Measurements from ENCODE around the gene PCCA. TPM values are rescaled to one million over a fixed set of nuclear protein-coding genes. Genes with fewer than 3 reads are reported as not detected.
A peak's percentile ranks its signal among the peaks of the same experiment; 100 is the strongest.
"Not testable (repeated sequence)": the region's sequence is repeated elsewhere in the genome, so short reads cannot be mapped to it uniquely, and the experiment has no call there.

PCCA gene
- total and polyA plus RNA-seq, 4 experiments from 2014 or later: 4.4 to 9.7 (median 7.4) TPM

GRCh38 chr13:100088273-100088643 is 635 bp upstream of the PCCA start:
- Histone ChIP-seq H3K9me3 (ENCODE audit: control insufficient read depth in 1 of 2, low read length in 2 of 2) (no peaks in the 10 kb centered on the region), H3K36me3 (ENCODE audit: insufficient read depth, low read length) (no peaks in the 10 kb centered on the region), H3K27ac (ENCODE audit: low read depth, low read length) (no peak overlapping the region), H3K27me3 (ENCODE audit: insufficient read depth, low read length) (no peaks in the 10 kb centered on the region), H3K4me3 (ENCODE audit: low read length in 2 of 2) (peak overlapping the region; percentile 66 to 81), H3K4me1 (ENCODE audit: insufficient read depth, low read length) (peaks cover 28% of the 10 kb centered on the region)
- peak overlapping the region; percentile 80 to 99 (median 98) for H3K4me3 Mint-ChIP-seq
- H3K27me3 Mint-ChIP-seq: no peaks in the 10 kb centered on the region
- DNase-seq: no peak
- no peaks in the 10 kb centered on the region for H3K9me3 Mint-ChIP-seq
- POLR2A ChIA-PET (ENCODE audit: partially characterized antibody): interaction anchor here (1.1 to 1.2 kb wide), 2 partner anchors 114 to 432 kb away, joined by 3 to 4 read pairs; no protein-coding TSS in a partner anchor
- peak overlapping the region in 3 of 7 donors; percentile 18 to 86 (median 58) for H3K27ac Mint-ChIP-seq
- peaks cover 15 to 28% (median 16%) of the 10 kb centered on the region in 4 donors for H3K4me1 Mint-ChIP-seq
- intact Hi-C loops (cut with micrococcal nuclease): loop anchor here (2.0 kb wide), 1 partner anchor 431 kb away; no protein-coding TSS in a partner anchor
- H3K36me3 Mint-ChIP-seq: peaks cover 3 to 4% of the 10 kb centered on the region in 2 donors
- CTCF ChIA-PET (ENCODE audit: partially characterized antibody): interaction anchor here (1.0 to 2.0 kb wide), 2 partner anchors 147 to 427 kb away, joined by 3 to 6 read pairs; no protein-coding TSS in a partner anchor

GRCh38 chr13:100089465-100090032 is 656 bp downstream of the PCCA start:
- intact Hi-C loops (cut with micrococcal nuclease): loop anchor here (2.0 kb wide), 1 partner anchor 433 kb away; no protein-coding TSS in a partner anchor
- H3K9me3 Mint-ChIP-seq: no peaks in the 10 kb centered on the region
- peak overlapping the region; percentile 90 to 99 (median 98) for H3K4me3 Mint-ChIP-seq
- H3K27me3 ChIP-seq (ENCODE audit: insufficient read depth, low read length): no peaks in the 10 kb centered on the region
- H3K9me3 ChIP-seq (ENCODE audit: control insufficient read depth in 1 of 2, low read length in 2 of 2): no peaks in the 10 kb centered on the region
- H3K27me3 Mint-ChIP-seq: no peaks in the 10 kb centered on the region
- POLR2A ChIA-PET (ENCODE audit: partially characterized antibody): interaction anchor here (1.0 to 1.1 kb wide), 2 partner anchors 113 to 433 kb away, joined by 3 to 4 read pairs; no protein-coding TSS in a partner anchor
- H3K4me1 ChIP-seq (ENCODE audit: insufficient read depth, low read length): peaks cover 28% of the 10 kb centered on the region
- H3K27ac ChIP-seq (ENCODE audit: low read depth, low read length): peak overlapping the region; percentile 44
- H3K36me3 Mint-ChIP-seq: peaks cover 4 to 5% of the 10 kb centered on the region in 2 donors
- CTCF ChIA-PET (ENCODE audit: partially characterized antibody): interaction anchor here (0.5 to 2.0 kb wide), 3 partner anchors 145 to 425 kb away, joined by 3 to 6 read pairs (median 3); no protein-coding TSS in a partner anchor
- H3K4me3 ChIP-seq (ENCODE audit: low read length in 2 of 2): peak overlapping the region; percentile 66 to 81
- peak overlapping the region; percentile 28 to 96 (median 82) for H3K27ac Mint-ChIP-seq
- peak in 4 of 5 donors; percentile 28 to 40 (median 33) for DNase-seq
- H3K36me3 ChIP-seq (ENCODE audit: insufficient read depth, low read length): no peaks in the 10 kb centered on the region
- H3K4me1 Mint-ChIP-seq: peaks cover 14 to 28% (median 16%) of the 10 kb centered on the region in 4 donors

- intact Hi-C loops (cut with micrococcal nuclease): no loop called here
- Histone ChIP-seq H3K4me3 (ENCODE audit: low read length in 2 of 2) (no peak overlapping the region), H3K27ac (ENCODE audit: low read depth, low read length) (no peak overlapping the region), H3K27me3 (ENCODE audit: insufficient read depth, low read length) (no peaks in the 10 kb centered on the region), H3K36me3 (ENCODE audit: insufficient read depth, low read length) (no peaks in the 10 kb centered on the region), H3K9me3 (ENCODE audit: control insufficient read depth in 1 of 2, low read length in 2 of 2) (no peaks in the 10 kb centered on the region), H3K4me1 (ENCODE audit: insufficient read depth, low read length) (peaks cover 28% of the 10 kb centered on the region)
- Mint-ChIP-seq H3K27ac (no peak overlapping the region), H3K27me3 (no peaks in the 10 kb centered on the region), H3K36me3 (peaks cover 4 to 11% of the 10 kb centered on the region in 2 donors), H3K9me3 (no peaks in the 10 kb centered on the region), H3K4me1 (peaks cover 15 to 33% (median 17%) of the 10 kb centered on the region in 4 donors), H3K4me3 (peak overlapping the region in 4 of 8 donors; percentile 0 to 98 (median 1))
- ChIA-PET CTCF (ENCODE audit: partially characterized antibody) (no interaction called here), POLR2A (ENCODE audit: partially characterized antibody) (no interaction called here)
- no peak for DNase-seq
Observed at GRCh38 chr13:100090861-100091260, 2.0 kb downstream of the PCCA start.

GRCh38 chr13:100091391-100091790 is 2.5 kb downstream of the PCCA start:
- no peaks in the 10 kb centered on the region for H3K9me3 Mint-ChIP-seq
- Histone ChIP-seq H3K36me3 (ENCODE audit: insufficient read depth, low read length) (no peaks in the 10 kb centered on the region), H3K9me3 (ENCODE audit: control insufficient read depth in 1 of 2, low read length in 2 of 2) (no peaks in the 10 kb centered on the region), H3K4me3 (ENCODE audit: low read length in 2 of 2) (no peak overlapping the region), H3K27ac (ENCODE audit: low read depth, low read length) (no peak overlapping the region), H3K4me1 (ENCODE audit: insufficient read depth, low read length) (peaks cover 28% of the 10 kb centered on the region), H3K27me3 (ENCODE audit: insufficient read depth, low read length) (no peaks in the 10 kb centered on the region)
- H3K36me3 Mint-ChIP-seq: peaks cover 4 to 12% of the 10 kb centered on the region in 2 donors
- ChIA-PET POLR2A (ENCODE audit: partially characterized antibody) (no interaction called here), CTCF (ENCODE audit: partially characterized antibody) (no interaction called here)
- no peak overlapping the region for H3K27ac Mint-ChIP-seq
- no peak for DNase-seq
- H3K4me1 Mint-ChIP-seq: peaks cover 15 to 36% (median 19%) of the 10 kb centered on the region in 4 donors
- H3K27me3 Mint-ChIP-seq: no peaks in the 10 kb centered on the region
- intact Hi-C loops (cut with micrococcal nuclease): no loop called here
- H3K4me3 Mint-ChIP-seq: peak overlapping the region in 3 of 8 donors; percentile 0 to 9 (median 0)

- DNase-seq; H3K9me3 Mint-ChIP-seq; H3K27me3 ChIP-seq (ENCODE audit: insufficient read depth, low read length); POLR2A ChIA-PET (ENCODE audit: partially characterized antibody); H3K9me3 ChIP-seq (ENCODE audit: control insufficient read depth in 1 of 2, low read length in 2 of 2); H3K36me3 ChIP-seq (ENCODE audit: insufficient read depth, low read length); H3K27ac ChIP-seq (ENCODE audit: low read depth, low read length); H3K4me3 ChIP-seq (ENCODE audit: low read length in 2 of 2); intact Hi-C loops (cut with micrococcal nuclease); H3K27me3 Mint-ChIP-seq; H3K4me3 Mint-ChIP-seq; CTCF ChIA-PET (ENCODE audit: partially characterized antibody); H3K27ac Mint-ChIP-seq: not testable (repeated sequence)
- H3K36me3 Mint-ChIP-seq: peaks cover 4 to 20% of the 10 kb centered on the region in 2 donors
- peaks cover 28% of the 10 kb centered on the region for H3K4me1 ChIP-seq (ENCODE audit: insufficient read depth, low read length)
- peaks cover 15 to 41% (median 20%) of the 10 kb centered on the region in 4 donors for H3K4me1 Mint-ChIP-seq
Observed at GRCh38 chr13:100092273-100092672, 3.4 kb downstream of the PCCA start.

- intact Hi-C loops (cut with micrococcal nuclease): no loop called here
Observed at GRCh38 chr13:100095498-100095897, 6.6 kb downstream of the PCCA start.

GRCh38 chr13:100096526-100096925 is 7.6 kb downstream of the PCCA start:
- H3K9me3 ChIP-seq (ENCODE audit: control insufficient read depth in 1 of 2, low read length in 2 of 2): no peaks in the 10 kb centered on the region
- no peaks in the 10 kb centered on the region for H3K27me3 ChIP-seq (ENCODE audit: insufficient read depth, low read length)
- Mint-ChIP-seq H3K36me3 (peaks cover 0 to 29% of the 10 kb centered on the region in 2 donors), H3K9me3 (no peaks in the 10 kb centered on the region), H3K27me3 (no peaks in the 10 kb centered on the region), H3K27ac (no peak overlapping the region), H3K4me1 (peaks cover 0 to 21% (median 10%) of the 10 kb centered on the region in 4 donors), H3K4me3 (no peak overlapping the region)
- no peaks in the 10 kb centered on the region for H3K36me3 ChIP-seq (ENCODE audit: insufficient read depth, low read length)
- no peak for DNase-seq
- H3K4me1 ChIP-seq (ENCODE audit: insufficient read depth, low read length): peaks cover 2% of the 10 kb centered on the region
- H3K4me3 ChIP-seq (ENCODE audit: low read length in 2 of 2): no peak overlapping the region
- CTCF ChIA-PET (ENCODE audit: partially characterized antibody): no interaction called here
- POLR2A ChIA-PET (ENCODE audit: partially characterized antibody): no interaction called here
- H3K27ac ChIP-seq (ENCODE audit: low read depth, low read length): no peak overlapping the region
- intact Hi-C loops (cut with micrococcal nuclease): no loop called here

More at GRCh38 chr13:100095498-100095897, 6.6 kb downstream of the PCCA start:
- H3K27ac Mint-ChIP-seq: no peak overlapping the region
- no peak for DNase-seq
- no peaks in the 10 kb centered on the region for H3K9me3 ChIP-seq (ENCODE audit: control insufficient read depth in 1 of 2, low read length in 2 of 2)
- no peaks in the 10 kb centered on the region for H3K36me3 ChIP-seq (ENCODE audit: insufficient read depth, low read length)
- no peak overlapping the region for H3K4me3 ChIP-seq (ENCODE audit: low read length in 2 of 2)
- POLR2A ChIA-PET (ENCODE audit: partially characterized antibody): no interaction called here
- H3K36me3 Mint-ChIP-seq: peaks cover 0 to 29% of the 10 kb centered on the region in 2 donors
- no peak overlapping the region for H3K4me3 Mint-ChIP-seq
- peaks cover 12% of the 10 kb centered on the region for H3K4me1 ChIP-seq (ENCODE audit: insufficient read depth, low read length)
- H3K9me3 Mint-ChIP-seq: no peaks in the 10 kb centered on the region
- no peak overlapping the region for H3K27ac ChIP-seq (ENCODE audit: low read depth, low read length)
- CTCF ChIA-PET (ENCODE audit: partially characterized antibody): no interaction called here
- H3K27me3 ChIP-seq (ENCODE audit: insufficient read depth, low read length): no peaks in the 10 kb centered on the region
- H3K4me1 Mint-ChIP-seq: peaks cover 3 to 30% (median 15%) of the 10 kb centered on the region in 4 donors
- H3K27me3 Mint-ChIP-seq: no peaks in the 10 kb centered on the region
